Prostate gland (tissue), 2 donors: ENCODE results near the gene KRT6C. TPM values are rescaled to one million over a fixed set of nuclear protein-coding genes. Genes with fewer than 3 reads are reported as not detected.

Source experiments
- DNase-seq: peaks from one replicate; pipeline ENCODE4 v3.0.0-alpha.2; 2019; ENCODE audit warnings: low spot score
- H3K27ac ChIP-seq, 2 donors: fragments of 200-600 bp; sonication (generic); 2 replicates each; pipeline ENCODE4 v1.5.1; 2017 to 2019
- H3K27me3 ChIP-seq: fragments of 200-600 bp; sonication (generic); replicated peaks from 2 replicates; pipeline ENCODE4 v1.5.1; 2019; ENCODE audit not compliant: insufficient read depth
- H3K36me3 ChIP-seq, 2 donors: fragments of 200-600 bp; sonication (generic); 1 replicate in 1 of 2; 2 replicates in 1 of 2; pipeline versions ENCODE4 v1.5.1 to v1.8.1; 2017 to 2019
- H3K4me1 ChIP-seq: fragments of 200-600 bp; sonication (generic); replicated peaks from 2 replicates; pipeline ENCODE4 v1.5.1; 2019
- H3K4me3 ChIP-seq, 2 donors: fragments of 200-600 bp; sonication (generic); 2 replicates each; pipeline ENCODE4 v1.5.1; 2017 to 2019
- H3K9me3 ChIP-seq: fragments of 200-600 bp; sonication (generic); 2 replicates; pipeline ENCODE4 v1.5.1; 2017
- POLR2A ChIP-seq: fragments of 450-650 bp; IDR thresholded peaks from one replicate; pipeline ENCODE4 v1.6.1; 2016; ENCODE audit warnings: antibody characterized with exemption, mild to moderate bottlenecking
- POLR2AphosphoS5 ChIP-seq: sonication (generic); formaldehyde crosslinking; IDR thresholded peaks from one replicate; pipeline ENCODE4 v1.6.1; 2017; ENCODE audit warnings: antibody characterized with exemption
- WGBS: methylation state at CpG from one replicate; pipeline ENCODE4 v1.1.5; 2018; 5-methylcytosine and 5-hydroxymethylcytosine counted together
- intact Hi-C: fragments of 100-400 bp; cut with DNase I; formaldehyde crosslinking; loops from one replicate; pipeline ENCODE4 v1.14.2; 2022
- total RNA-seq, 2 donors: library from RNA; depleted of rRNA; stranded (reverse); fragments of >200 nt; gene quantifications; one replicate each; pipeline ENCODE4 v1.1.0, GENCODE V29; 2016
- TF ChIP-seq, protein P1 (sequence below), 4 experiments: fragments of 200-600 bp in 2 of 4; fragments of 450-650 bp in 2 of 4; sonication (generic) in 2 of 4; IDR thresholded peaks; 1 replicate in 3 of 4; 2 replicates in 1 of 4; pipeline ENCODE4 v1.5.1; 2016 to 2019; ENCODE audit warnings: antibody characterized with exemption in 4 of 4, mild to moderate bottlenecking in 2 of 4, moderate library complexity in 2 of 4

The KRT6C gene
- total RNA-seq, 2 donors from 2014 or later, result not detected

GRCh38 chr12:52519826-52520662 is 46.4 kb upstream of the KRT6C start, which contains the start of gene KRT5:
Gene KRT5, minus strand, starts transcription at chr12:52520394. Its CDS starts 98 bp downstream, at chr12:52520296.
- 41% methylated on average over 24 of the region's 29 CpGs for WGBS
- peak; percentile 84 for DNase-seq

GRCh38 chr12:52519387-52519703 is 45.7 kb upstream of the KRT6C start:
- TF ChIP-seq POLR2A (no peak), POLR2AphosphoS5 (no peak)
- TF ChIP-seq, protein P1, sequence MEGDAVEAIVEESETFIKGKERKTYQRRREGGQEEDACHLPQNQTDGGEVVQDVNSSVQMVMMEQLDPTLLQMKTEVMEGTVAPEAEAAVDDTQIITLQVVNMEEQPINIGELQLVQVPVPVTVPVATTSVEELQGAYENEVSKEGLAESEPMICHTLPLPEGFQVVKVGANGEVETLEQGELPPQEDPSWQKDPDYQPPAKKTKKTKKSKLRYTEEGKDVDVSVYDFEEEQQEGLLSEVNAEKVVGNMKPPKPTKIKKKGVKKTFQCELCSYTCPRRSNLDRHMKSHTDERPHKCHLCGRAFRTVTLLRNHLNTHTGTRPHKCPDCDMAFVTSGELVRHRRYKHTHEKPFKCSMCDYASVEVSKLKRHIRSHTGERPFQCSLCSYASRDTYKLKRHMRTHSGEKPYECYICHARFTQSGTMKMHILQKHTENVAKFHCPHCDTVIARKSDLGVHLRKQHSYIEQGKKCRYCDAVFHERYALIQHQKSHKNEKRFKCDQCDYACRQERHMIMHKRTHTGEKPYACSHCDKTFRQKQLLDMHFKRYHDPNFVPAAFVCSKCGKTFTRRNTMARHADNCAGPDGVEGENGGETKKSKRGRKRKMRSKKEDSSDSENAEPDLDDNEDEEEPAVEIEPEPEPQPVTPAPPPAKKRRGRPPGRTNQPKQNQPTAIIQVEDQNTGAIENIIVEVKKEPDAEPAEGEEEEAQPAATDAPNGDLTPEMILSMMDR (IDR thresholded peaks at IDR 0.05), result no peak
- Histone ChIP-seq H3K27me3 (no peaks in the 10 kb centered on the region), H3K4me3 (peak overlapping the region; percentile 25 to 39), H3K27ac (peak overlapping the region; percentile 60 to 73), H3K36me3 (no peaks in the 10 kb centered on the region), H3K9me3 (no peaks in the 10 kb centered on the region), H3K4me1 (no peaks in the 10 kb centered on the region)
- DNase-seq, result no peak
- intact Hi-C loops, result no loop called here
- 33% methylated on average over 3 of the region's 3 CpGs for WGBS

More at GRCh38 chr12:52519826-52520662, 46.4 kb upstream of the KRT6C start, which contains the start of gene KRT5:
- Histone ChIP-seq H3K4me1 (no peaks in the 10 kb centered on the region), H3K36me3 (no peaks in the 10 kb centered on the region), H3K9me3 (no peaks in the 10 kb centered on the region), H3K27ac (peak within 1 kb of the TSS; percentile 61 to 73), H3K4me3 (peak within 1 kb of the TSS; percentile 25 to 39), H3K27me3 (no peaks in the 10 kb centered on the region)
- intact Hi-C loops, result no loop called here
- peak; percentile 82 for TF ChIP-seq POLR2AphosphoS5
- TF ChIP-seq, protein P1 (IDR thresholded peaks at IDR 0.05), result no peak
- peak; percentile 86 for TF ChIP-seq POLR2A

DNA sequence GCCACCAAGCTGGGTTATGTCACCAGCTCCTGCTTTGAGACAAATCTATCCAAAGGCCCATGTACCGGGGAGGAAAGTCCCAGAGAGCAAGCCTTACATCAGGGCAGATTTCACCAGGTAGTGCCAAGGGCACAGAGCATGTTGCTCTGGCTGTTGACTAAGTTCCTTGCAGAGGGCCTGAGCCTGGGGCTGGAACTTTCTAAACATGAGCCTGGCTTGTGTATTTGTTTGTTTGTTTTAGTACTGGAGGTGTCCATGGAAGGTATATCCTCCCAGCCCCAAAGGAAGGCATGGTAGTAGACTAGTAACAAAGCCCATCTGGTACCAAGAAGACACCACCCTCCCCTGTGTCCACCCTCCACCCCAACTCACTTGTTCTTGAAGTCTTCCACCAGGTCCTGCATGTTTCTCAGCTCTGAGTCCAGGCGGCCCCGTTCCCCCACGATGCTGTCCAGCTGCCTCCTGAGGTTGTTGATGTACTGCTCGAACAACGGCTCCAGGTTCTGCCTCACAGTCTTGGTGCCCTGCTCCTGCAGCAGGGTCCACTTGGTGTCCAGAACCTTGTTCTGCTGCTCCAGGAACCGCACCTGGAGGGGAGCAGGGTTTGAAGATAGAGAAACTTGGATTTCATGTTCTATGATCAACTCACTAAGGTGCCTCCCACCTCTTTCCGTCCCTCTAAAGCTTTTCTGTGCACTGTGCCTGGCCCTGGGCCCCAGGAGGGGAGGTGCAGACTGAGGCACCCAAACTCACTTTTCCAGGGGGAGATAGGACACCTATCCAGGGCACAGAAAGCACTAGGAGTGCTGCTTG is 45.2 kb upstream of the KRT6C start:
- peak overlapping the region; percentile 60 to 73 for H3K27ac ChIP-seq
- no peak for TF ChIP-seq POLR2AphosphoS5
- H3K36me3 ChIP-seq, result no peaks in the 10 kb centered on the region
- WGBS, result 37% methylated on average over 8 of the region's 8 CpGs
- H3K4me3 ChIP-seq, result peak overlapping the region; percentile 25 to 39
- H3K9me3 ChIP-seq, result no peaks in the 10 kb centered on the region
- no peaks in the 10 kb centered on the region for H3K4me1 ChIP-seq
- H3K27me3 ChIP-seq, result no peaks in the 10 kb centered on the region
- DNase-seq, result no peak
- intact Hi-C loops, result no loop called here

- no peaks in the 10 kb centered on the region for H3K27me3 ChIP-seq
- peak overlapping the region; percentile 10 to 73 for H3K27ac ChIP-seq
- WGBS, result 61% methylated on average over 5 of the region's 5 CpGs
- H3K4me3 ChIP-seq, result peak overlapping the region; percentile 25 to 39
- no peaks in the 10 kb centered on the region for H3K9me3 ChIP-seq
- H3K36me3 ChIP-seq, result no peaks in the 10 kb centered on the region
- no peak for DNase-seq
- intact Hi-C loops, result no loop called here
- H3K4me1 ChIP-seq, result no peaks in the 10 kb centered on the region
- TF ChIP-seq POLR2A (no peak), POLR2AphosphoS5 (no peak)
- TF ChIP-seq, protein P1 (IDR thresholded peaks at IDR 0.05), result no peak
Observed at GRCh38 chr12:52517888-52518287, 44.3 kb upstream of the KRT6C start.

GRCh38 chr12:52517005-52517835 is 43.6 kb upstream of the KRT6C start:
- intact Hi-C loops, result no loop called here
- Histone ChIP-seq H3K4me3 (peak overlapping the region in 1 of 2 donors; percentile 3), H3K9me3 (no peaks in the 10 kb centered on the region), H3K4me1 (no peaks in the 10 kb centered on the region), H3K27me3 (no peaks in the 10 kb centered on the region), H3K36me3 (no peaks in the 10 kb centered on the region), H3K27ac (no peak overlapping the region)
- WGBS, result 80% methylated on average over 14 of the region's 14 CpGs
- no peak for DNase-seq
- TF ChIP-seq, protein P1 (IDR thresholded peaks at IDR 0.05), result no peak
- no peak for TF ChIP-seq POLR2A
- no peak for TF ChIP-seq POLR2AphosphoS5
